HEK293T (cell line): ENCODE results near the gene ARMC9.
A peak's percentile ranks its signal among the peaks of the same experiment; 100 is the strongest.
"Not testable (repeated sequence)": the region's sequence is repeated elsewhere in the genome, so short reads cannot be mapped to it uniquely, and the experiment has no call there.

Experiments
- CTCF ChIA-PET: fragments of 350-600 bp; formaldehyde crosslinking; extraction: SDS; loops from one replicate; lab custom pipeline; 2021; ENCODE audit warnings: antibody characterized with exemption, inconsistent platforms; lab: Yijun Ruan, JAX
- POLR2A ChIA-PET: fragments of 350-600 bp; formaldehyde crosslinking; extraction: SDS; loops from one replicate; lab custom pipeline; 2020; ENCODE audit warnings: antibody characterized with exemption, inconsistent platforms; lab: Yijun Ruan, JAX
- DNase-seq: peaks from one replicate; pipeline ENCODE4 v3.0.0; 2012; ENCODE audit warnings: mixed read lengths; ENCODE audit errors: extremely low spot score
- BHLHE40 ChIP-seq: fragments of 450-650 bp; IDR thresholded peaks from 2 replicates; pipeline ENCODE4 v1.6.1; 2016; ENCODE audit warnings: mild to moderate bottlenecking, moderate library complexity, borderline replicate concordance
- CTBP1 ChIP-seq: fragments of 450-650 bp; IDR thresholded peaks from 2 replicates; pipeline ENCODE4 v1.6.1; 2016; ENCODE audit warnings: borderline replicate concordance
- ELF4 ChIP-seq: fragments of 450-650 bp; IDR thresholded peaks from 2 replicates; pipeline ENCODE4 v1.6.1; 2017; ENCODE audit warnings: antibody characterized with exemption
- FOXA1 ChIP-seq: fragments of 450-650 bp; IDR thresholded peaks from 2 replicates; pipeline ENCODE4 v1.6.1; 2016; ENCODE audit warnings: mild to moderate bottlenecking
- FOXK2 ChIP-seq: fragments of 450-650 bp; IDR thresholded peaks from 2 replicates; pipeline ENCODE4 v1.6.1; 2016; ENCODE audit warnings: mild to moderate bottlenecking
- FOXM1 ChIP-seq: fragments of 450-650 bp; IDR thresholded peaks from 2 replicates; pipeline ENCODE4 v1.6.1; 2017; ENCODE audit warnings: mild to moderate bottlenecking, borderline replicate concordance
- HDGF ChIP-seq: fragments of 450-650 bp; IDR thresholded peaks from 2 replicates; pipeline ENCODE4 v1.6.1; 2017; ENCODE audit warnings: antibody characterized with exemption, borderline replicate concordance
- L3MBTL2 ChIP-seq: fragments of 450-650 bp; conservative IDR thresholded peaks from 2 replicates; pipeline ENCODE4 v1.6.1; 2016; ENCODE audit warnings: mild to moderate bottlenecking
- LEF1 ChIP-seq: fragments of 450-650 bp; IDR thresholded peaks from 2 replicates; pipeline ENCODE4 v1.6.1; 2017; ENCODE audit warnings: mild to moderate bottlenecking, borderline replicate concordance
- NFRKB ChIP-seq: fragments of 450-650 bp; IDR thresholded peaks from 2 replicates; pipeline ENCODE4 v1.6.1; 2016; ENCODE audit warnings: mild to moderate bottlenecking, moderate library complexity
- PKNOX1 ChIP-seq: fragments of 450-650 bp; IDR thresholded peaks from 2 replicates; pipeline ENCODE4 v1.6.1; 2016
- SP1 ChIP-seq: fragments of 450-650 bp; IDR thresholded peaks from 2 replicates; pipeline ENCODE4 v1.6.1; 2017
- SUZ12 ChIP-seq: fragments of 450-650 bp; IDR thresholded peaks from 2 replicates; pipeline ENCODE4 v1.6.1; 2016; ENCODE audit warnings: mild to moderate bottlenecking
- TARDBP ChIP-seq: fragments of 450-650 bp; IDR thresholded peaks from 2 replicates; pipeline ENCODE4 v1.6.1; 2016
- ZNF384 ChIP-seq: fragments of 450-650 bp; IDR thresholded peaks from 2 replicates; pipeline ENCODE4 v1.6.1; 2016

The ARMC9 gene

GRCh38 chr2:231399853-231400680 is 201.6 kb downstream of the ARMC9 start:
- POLR2A ChIA-PET = interaction anchor here (0.9 kb wide), 1 partner anchor 56 kb away, joined by 3 read pairs; no protein-coding TSS in a partner anchor
- 0 out of 2 replicates have a peak, but pooled peaks have one; percentile 54 for TF ChIP-seq HDGF
- TF ChIP-seq L3MBTL2 = no peak
- CTCF ChIA-PET = interaction anchor here (0.7 to 1.6 kb wide), 3 partner anchors 13 to 296 kb away, joined by 3 to 4 read pairs (median 3); no protein-coding TSS in a partner anchor
- DNase-seq = no peak

DNA sequence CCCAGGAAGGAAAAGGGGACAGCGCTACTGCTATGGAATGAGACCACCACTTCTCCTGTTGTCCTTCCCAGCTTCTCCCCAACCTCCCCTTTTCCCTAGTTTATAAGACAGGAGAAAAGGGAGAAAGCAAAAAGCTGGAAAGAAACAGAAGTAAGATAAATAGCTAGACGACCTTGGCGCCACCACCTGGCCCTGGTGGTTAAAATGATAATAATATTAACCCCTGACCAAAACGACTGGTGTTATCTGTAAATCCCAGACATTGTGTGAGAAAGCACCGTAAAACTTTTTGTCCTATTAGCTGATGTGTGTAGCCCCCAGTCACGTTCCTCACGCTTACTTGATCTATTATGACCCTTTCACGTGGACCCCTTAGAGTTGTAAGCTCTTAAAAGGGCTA is 202.2 kb downstream of the ARMC9 start:
- POLR2A ChIA-PET = interaction anchor here (0.9 kb wide), 1 partner anchor 55 kb away, joined by 3 read pairs; no protein-coding TSS in a partner anchor

GRCh38 chr2:231401101-231401500 is 202.7 kb downstream of the ARMC9 start:
- CTCF ChIA-PET = interaction anchor here (0.7 to 1.6 kb wide), 3 partner anchors 12 to 297 kb away, joined by 3 to 4 read pairs (median 3); no protein-coding TSS in a partner anchor
- POLR2A ChIA-PET = not testable (repeated sequence)

More for the DNA sequence above, 202.2 kb downstream of the ARMC9 start:
- CTCF ChIA-PET = interaction anchor here (0.7 to 1.6 kb wide), 3 partner anchors 12 to 297 kb away, joined by 3 to 4 read pairs (median 3); no protein-coding TSS in a partner anchor
- DNase-seq = not testable (repeated sequence)

GRCh38 chr2:231403421-231404182 is 205.2 kb downstream of the ARMC9 start:
- POLR2A ChIA-PET, DNase-seq: not testable (repeated sequence)
- CTCF ChIA-PET = interaction anchor here (1.2 kb wide), 1 partner anchor 9 kb away, joined by 3 read pairs; no protein-coding TSS in a partner anchor

More at GRCh38 chr2:231401101-231401500, 202.7 kb downstream of the ARMC9 start:
- not testable (repeated sequence) for DNase-seq

GRCh38 chr2:231404183-231404578 is 205.8 kb downstream of the ARMC9 start:
- POLR2A ChIA-PET, CTCF ChIA-PET, DNase-seq: not testable (repeated sequence)

DNA sequence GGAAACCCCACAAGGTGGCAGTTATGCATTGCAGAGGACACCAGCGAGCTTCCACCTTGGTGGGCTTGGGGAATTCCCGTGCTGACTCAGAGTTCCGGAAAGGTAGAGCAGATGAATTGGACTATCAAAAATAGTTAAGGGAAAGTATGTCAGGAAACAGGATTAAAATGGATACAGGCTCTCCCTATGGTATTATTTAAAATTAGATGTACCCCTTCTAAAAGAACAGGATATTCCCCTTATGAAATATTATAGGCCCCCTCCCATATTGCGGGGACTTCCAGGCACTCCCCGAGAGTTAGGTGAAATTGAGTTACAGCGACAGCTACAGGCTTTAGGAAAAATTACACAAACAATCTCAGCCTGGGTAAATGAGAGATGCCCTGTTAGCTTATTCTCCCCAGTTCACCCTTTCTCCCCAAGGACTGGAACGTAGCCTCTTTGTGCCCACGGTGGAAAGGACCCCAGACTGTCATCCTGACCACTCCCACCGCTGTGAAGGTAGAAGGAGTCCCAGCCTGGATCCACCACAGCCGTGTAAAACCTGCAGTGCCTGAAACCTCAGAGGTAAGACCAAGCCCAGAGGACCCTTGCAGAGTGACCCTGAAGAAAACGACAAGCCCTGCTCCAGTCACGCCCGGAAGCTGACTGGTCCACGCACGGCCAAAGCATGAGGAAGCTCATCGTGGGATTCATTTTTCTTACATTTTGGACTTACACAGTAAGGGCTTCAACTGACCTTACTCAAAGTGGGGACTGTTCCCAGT is 207.4 kb downstream of the ARMC9 start:
- not testable (repeated sequence) for DNase-seq
- POLR2A ChIA-PET = interaction anchor here (0.5 kb wide), 1 partner anchor 182 kb away, joined by 3 read pairs; no protein-coding TSS in a partner anchor
- CTCF ChIA-PET = interaction anchor here (0.6 to 1.3 kb wide), 6 partner anchors 46 to 1362 kb away, joined by 3 to 4 read pairs (median 3); no protein-coding TSS in a partner anchor

DNA sequence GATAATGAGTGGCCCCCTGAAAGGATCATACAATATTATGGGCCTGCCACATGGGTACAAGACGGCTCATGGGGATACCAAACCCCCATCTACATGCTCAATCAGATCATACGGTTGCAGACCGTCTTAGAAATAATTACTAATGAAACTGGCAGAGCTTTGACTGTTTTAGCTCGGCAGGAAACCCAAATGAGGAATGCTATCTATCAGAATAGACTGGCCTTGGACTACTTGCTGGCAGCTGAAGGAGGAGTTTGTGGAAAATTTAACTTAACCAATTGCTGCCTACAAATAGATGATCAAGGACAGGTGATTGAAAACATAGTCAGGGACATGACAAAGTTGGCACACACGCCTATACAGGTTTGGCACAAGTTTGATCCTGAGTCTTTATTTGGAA is 209.3 kb downstream of the ARMC9 start:
- POLR2A ChIA-PET, DNase-seq: not testable (repeated sequence)
- CTCF ChIA-PET = interaction anchor here (0.7 to 1.1 kb wide), 2 partner anchors 70 to 180 kb away, joined by 3 to 4 read pairs; no protein-coding TSS in a partner anchor

- DNase-seq, POLR2A ChIA-PET: not testable (repeated sequence)
- CTCF ChIA-PET = interaction anchor here (1.1 kb wide), 1 partner anchor 181 kb away, joined by 3 read pairs; no protein-coding TSS in a partner anchor
Observed at GRCh38 chr2:231408304-231408703, 209.9 kb downstream of the ARMC9 start.

DNA sequence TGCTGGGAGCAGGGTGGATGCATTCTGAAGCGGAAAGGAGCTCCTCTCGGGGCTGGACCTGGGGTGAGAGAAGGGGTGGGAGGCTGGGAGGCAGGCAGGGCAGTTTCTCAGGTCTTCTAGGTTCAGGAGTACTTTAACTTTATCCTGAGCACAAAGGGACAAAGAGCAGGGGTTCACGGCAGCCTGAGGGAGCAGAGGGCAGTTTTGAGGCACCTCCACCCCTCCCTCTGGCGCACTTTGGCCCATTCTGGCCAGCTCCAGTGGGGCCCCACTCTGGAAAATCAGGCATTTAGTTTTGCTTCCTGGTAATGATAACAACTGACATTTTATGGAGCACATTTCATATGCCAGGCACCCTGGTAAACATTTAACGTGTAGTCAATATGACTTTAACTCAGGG is 211.3 kb downstream of the ARMC9 start:
- ChIA-PET CTCF (interaction anchor here (0.5 to 1.5 kb wide), 2 partner anchors 11 to 42 kb away, joined by 3 to 4 read pairs; no protein-coding TSS in a partner anchor), POLR2A (no interaction called here)
- no peak for DNase-seq
- TF ChIP-seq FOXK2 (no peak), PKNOX1 (no peak), ZNF384 (no peak), HDGF (no peak), FOXM1 (no peak), ELF4 (no peak), SUZ12 (no peak), SP1 (no peak), BHLHE40 (no peak), FOXA1 (no peak), TARDBP (no peak), LEF1 (no peak), CTBP1 (no peak), NFRKB (no peak)
